Fibroblast of lung (primary cell): ENCODE measurements around the gene POU3F1. TPM values are rescaled to one million over a fixed set of nuclear protein-coding genes. Genes with fewer than 3 reads are reported as not detected.

Experiments
- DNase-seq, 2 donors: peaks; one replicate each; pipeline versions ENCODE4 v3.0.0 to v3.0.0-alpha.2; 2010; ENCODE audit warnings: low read depth in 2 of 2
- H2AFZ ChIP-seq: 2 replicates; pipeline ENCODE4 v1.5.1; 2012; ENCODE audit warnings: low read length, control low read depth, inconsistent platforms
- H3K27ac ChIP-seq: 2 replicates; pipeline ENCODE4 v1.5.1; 2011; ENCODE audit warnings: low read length, control low read depth; ENCODE audit not compliant: insufficient read depth
- H3K27me3 ChIP-seq: 2 replicates; pipeline ENCODE4 v1.5.1; 2011; ENCODE audit warnings: mild to moderate bottlenecking, low read length; ENCODE audit not compliant: control insufficient read depth, insufficient read depth
- H3K36me3 ChIP-seq: 2 replicates; pipeline ENCODE4 v1.5.1; 2011; ENCODE audit warnings: low read length; ENCODE audit not compliant: control insufficient read depth, insufficient read depth
- H3K4me1 ChIP-seq: 2 replicates; pipeline ENCODE4 v1.5.1; 2011; ENCODE audit warnings: low read length; ENCODE audit not compliant: control insufficient read depth, insufficient read depth; ENCODE audit errors: extremely low read depth
- H3K4me2 ChIP-seq: 2 replicates; pipeline ENCODE4 v1.5.1; 2011; ENCODE audit warnings: low read length, control low read depth; ENCODE audit not compliant: insufficient read depth; ENCODE audit errors: extremely low read depth
- H3K4me3 ChIP-seq, 4 experiments: fragments of 200-600 bp in 1 of 4; sonication (generic) in 1 of 4; replicated peaks in 1 of 4; 2 replicates each; pipeline ENCODE4 v1.5.1; 2011 to 2016; ENCODE audit warnings: low read length in 4 of 4, low read depth in 3 of 4, mild to moderate bottlenecking in 3 of 4, control low read depth in 2 of 4, inconsistent platforms in 1 of 4, mixed read lengths in 1 of 4; ENCODE audit not compliant: insufficient read depth in 1 of 4; ENCODE audit errors: control extremely low read depth in 1 of 4
- H3K79me2 ChIP-seq: 2 replicates; pipeline ENCODE4 v1.5.1; 2012; ENCODE audit warnings: mild to moderate bottlenecking, low read length, inconsistent platforms; ENCODE audit not compliant: control insufficient read depth, insufficient read depth
- H3K9ac ChIP-seq: 2 replicates; pipeline ENCODE4 v1.5.1; 2011; ENCODE audit warnings: mild to moderate bottlenecking, low read length, control low read depth; ENCODE audit not compliant: insufficient read depth
- H3K9me3 ChIP-seq: 2 replicates; pipeline ENCODE4 v1.5.1; 2012; ENCODE audit warnings: low read depth, low read length; ENCODE audit not compliant: control insufficient read depth, insufficient read depth
- H4K20me1 ChIP-seq: 2 replicates; pipeline ENCODE4 v1.5.1; 2011; ENCODE audit warnings: low read length; ENCODE audit not compliant: control insufficient read depth, insufficient read depth; ENCODE audit errors: extremely low read depth
- EZH2 ChIP-seq: IDR thresholded peaks from 2 replicates; pipeline ENCODE4 v1.5.1; 2012; ENCODE audit warnings: low read length, control low read depth, mild to moderate bottlenecking; ENCODE audit errors: missing control alignments
- polyA plus RNA-seq, 2 donors: library from polyadenylated mRNA; depleted of rRNA in 1 of 2; stranded (reverse) in 1 of 2; unstranded in 1 of 2; fragments of >200 nt; gene quantifications; 2 replicates each; pipeline ENCODE4 v1.2.1, GENCODE V29; 2011 to 2012; ENCODE audit warnings: missing spikeins in 1 of 2
- total RNA-seq: library from RNA; depleted of rRNA; stranded (reverse); fragments of >200 nt; gene quantifications from 2 replicates; pipeline ENCODE4 v1.2.1, GENCODE V29; 2014
- TF ChIP-seq, protein P1 (sequence below), 2 donors: IDR thresholded peaks in 1 of 2; conservative IDR thresholded peaks in 1 of 2; 1 replicate in 1 of 2; 2 replicates in 1 of 2; pipeline ENCODE4 v1.5.1; 2011 to 2012; ENCODE audit warnings: low read length in 2 of 2, control low read depth in 1 of 2, inconsistent platforms in 1 of 2, low read depth in 1 of 2, mild to moderate bottlenecking in 1 of 2

The POU3F1 gene
- total and polyA plus RNA-seq, 2 donors (not counting 1 experiment from before 2014, with no cell fraction given), result under 0.01 TPM; not detected in 1

DNA sequence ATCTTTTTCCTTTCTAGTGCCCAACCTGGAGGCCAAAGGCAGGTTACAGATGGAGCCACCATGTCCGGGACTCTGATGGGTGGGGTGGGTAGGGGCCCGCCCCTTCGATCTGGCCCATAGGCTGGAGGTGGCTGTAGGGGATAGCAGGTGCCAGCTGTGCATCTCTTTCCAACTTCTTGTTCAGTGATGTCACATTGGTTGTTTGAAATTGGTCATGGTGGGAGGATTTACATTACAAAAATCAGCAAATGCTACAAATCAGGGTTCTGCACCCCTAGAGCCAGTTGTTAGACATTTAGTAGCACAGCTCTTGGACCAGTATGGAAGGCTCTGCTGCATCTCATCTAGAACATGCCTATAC is 22.4 kb upstream of the POU3F1 start:
- TF ChIP-seq, protein P1, sequence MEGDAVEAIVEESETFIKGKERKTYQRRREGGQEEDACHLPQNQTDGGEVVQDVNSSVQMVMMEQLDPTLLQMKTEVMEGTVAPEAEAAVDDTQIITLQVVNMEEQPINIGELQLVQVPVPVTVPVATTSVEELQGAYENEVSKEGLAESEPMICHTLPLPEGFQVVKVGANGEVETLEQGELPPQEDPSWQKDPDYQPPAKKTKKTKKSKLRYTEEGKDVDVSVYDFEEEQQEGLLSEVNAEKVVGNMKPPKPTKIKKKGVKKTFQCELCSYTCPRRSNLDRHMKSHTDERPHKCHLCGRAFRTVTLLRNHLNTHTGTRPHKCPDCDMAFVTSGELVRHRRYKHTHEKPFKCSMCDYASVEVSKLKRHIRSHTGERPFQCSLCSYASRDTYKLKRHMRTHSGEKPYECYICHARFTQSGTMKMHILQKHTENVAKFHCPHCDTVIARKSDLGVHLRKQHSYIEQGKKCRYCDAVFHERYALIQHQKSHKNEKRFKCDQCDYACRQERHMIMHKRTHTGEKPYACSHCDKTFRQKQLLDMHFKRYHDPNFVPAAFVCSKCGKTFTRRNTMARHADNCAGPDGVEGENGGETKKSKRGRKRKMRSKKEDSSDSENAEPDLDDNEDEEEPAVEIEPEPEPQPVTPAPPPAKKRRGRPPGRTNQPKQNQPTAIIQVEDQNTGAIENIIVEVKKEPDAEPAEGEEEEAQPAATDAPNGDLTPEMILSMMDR (conservative IDR thresholded peaks at IDR 0.05 in 1 of 2, IDR thresholded peaks at IDR 0.05 in 1 of 2; ENCODE audit: low read depth in 1 of 2, low read length in 2 of 2), result no peak
- no peak for TF ChIP-seq EZH2
- no peak overlapping the region for H3K9ac ChIP-seq
- H3K4me2 ChIP-seq, result no peak overlapping the region
- no peaks in the 10 kb centered on the region for H3K36me3 ChIP-seq
- H3K9me3 ChIP-seq, result no peaks in the 10 kb centered on the region
- no peak overlapping the region for H2AFZ ChIP-seq
- H3K4me3 ChIP-seq, result no peak overlapping the region
- no peaks in the 10 kb centered on the region for H4K20me1 ChIP-seq
- no peaks in the 10 kb centered on the region for H3K27me3 ChIP-seq
- no peaks in the 10 kb centered on the region for H3K79me2 ChIP-seq
- no peaks in the 10 kb centered on the region for H3K4me1 ChIP-seq
- DNase-seq, result no peak
- no peak overlapping the region for H3K27ac ChIP-seq

DNA sequence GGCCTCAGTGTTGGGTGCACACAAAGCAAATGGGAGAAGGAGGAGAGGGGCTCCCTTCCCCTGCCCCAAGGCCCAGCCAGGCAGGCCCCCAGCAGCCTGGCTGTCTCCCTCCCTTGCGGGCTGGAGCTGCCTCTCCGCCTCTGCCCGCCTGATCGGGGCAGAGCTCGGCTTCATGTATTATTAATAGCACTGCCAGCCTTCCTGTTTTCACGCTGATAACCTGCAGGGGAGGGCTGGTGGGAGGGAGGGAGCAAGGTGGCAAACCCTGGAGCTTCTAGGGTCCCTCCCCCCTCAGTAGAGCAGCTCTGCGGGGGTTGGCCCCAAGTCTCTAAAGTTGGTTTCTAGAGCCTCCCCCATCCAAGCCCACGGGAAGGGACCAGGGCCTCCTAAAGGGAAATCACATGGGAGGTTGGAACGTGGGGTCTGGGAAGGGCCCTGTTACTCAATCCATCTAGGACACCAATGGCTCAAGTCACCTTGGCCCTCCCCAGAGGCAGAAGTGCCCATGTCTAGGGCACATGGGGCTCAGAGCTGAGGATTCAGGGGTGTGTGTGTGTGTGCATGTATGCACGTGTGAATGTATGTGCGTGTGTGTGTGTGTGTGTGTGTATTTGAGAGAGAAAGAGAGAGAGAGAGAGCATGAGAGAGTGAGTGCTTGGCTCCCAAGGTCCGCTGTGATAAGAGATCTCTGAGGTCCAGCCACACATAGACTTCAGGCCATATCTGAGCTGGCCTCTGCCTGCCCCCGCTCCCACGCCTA is 21.8 kb upstream of the POU3F1 start:
- Histone ChIP-seq H3K27ac (no peak overlapping the region), H3K36me3 (no peaks in the 10 kb centered on the region), H3K27me3 (no peaks in the 10 kb centered on the region), H3K4me2 (no peak overlapping the region), H2AFZ (no peak overlapping the region), H3K9ac (no peak overlapping the region), H3K79me2 (no peaks in the 10 kb centered on the region), H3K4me3 (no peak overlapping the region), H3K9me3 (no peaks in the 10 kb centered on the region), H4K20me1 (no peaks in the 10 kb centered on the region), H3K4me1 (no peaks in the 10 kb centered on the region)
- TF ChIP-seq, protein P1 (conservative IDR thresholded peaks at IDR 0.05 in 1 of 2, IDR thresholded peaks at IDR 0.05 in 1 of 2; ENCODE audit: low read depth in 1 of 2, low read length in 2 of 2), result no peak
- no peak for TF ChIP-seq EZH2
- no peak for DNase-seq

DNA sequence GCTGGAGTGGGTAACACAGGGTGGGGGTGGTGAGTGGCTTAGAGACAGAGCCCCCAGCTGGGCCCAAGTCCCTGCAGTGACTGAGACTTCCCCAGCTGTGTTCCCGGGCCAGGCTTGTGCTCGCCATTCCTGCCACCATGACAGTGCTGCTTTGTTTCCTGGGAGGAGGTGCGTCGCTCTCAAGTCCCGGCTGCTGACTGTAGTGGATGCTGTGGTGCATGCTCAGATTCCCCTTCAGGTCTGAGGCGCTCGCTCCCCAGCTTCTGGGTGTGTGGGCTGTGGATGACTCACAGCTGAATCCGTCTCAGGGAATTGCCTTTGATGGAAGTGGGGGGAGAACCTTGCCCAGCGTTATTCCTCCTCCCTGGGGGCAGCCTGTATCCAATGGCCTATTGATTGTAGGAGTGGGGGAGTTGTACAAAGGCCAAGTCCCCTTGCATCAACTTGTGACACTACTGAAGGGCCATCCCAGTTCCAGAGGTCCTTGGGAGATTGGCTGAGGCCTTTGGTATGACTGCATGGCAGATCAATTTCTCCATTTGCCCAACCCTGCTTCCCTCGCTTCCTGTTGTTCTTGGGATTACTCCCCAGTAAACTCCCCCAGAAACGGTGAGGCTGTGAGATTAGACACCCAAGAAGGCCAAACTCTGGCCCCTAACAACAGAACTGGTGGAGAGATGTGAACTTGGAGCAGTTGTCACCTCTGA is 17.8 kb upstream of the POU3F1 start:
- DNase-seq, result peak; percentile 32 to 92
- Histone ChIP-seq H3K9ac (no peak overlapping the region), H3K36me3 (no peaks in the 10 kb centered on the region), H3K4me3 (no peak overlapping the region), H3K4me2 (no peak overlapping the region), H3K27ac (no peak overlapping the region), H4K20me1 (no peaks in the 10 kb centered on the region), H2AFZ (no peak overlapping the region), H3K27me3 (no peaks in the 10 kb centered on the region), H3K4me1 (no peaks in the 10 kb centered on the region), H3K9me3 (no peaks in the 10 kb centered on the region), H3K79me2 (no peaks in the 10 kb centered on the region)
- TF ChIP-seq, protein P1 (conservative IDR thresholded peaks at IDR 0.05 in 1 of 2, IDR thresholded peaks at IDR 0.05 in 1 of 2; ENCODE audit: low read depth in 1 of 2, low read length in 2 of 2), result no peak
- no peak for TF ChIP-seq EZH2
